HepG2 (cell line): ENCODE data around the gene L2HGDH. TPM values are rescaled to one million over a fixed set of nuclear protein-coding genes. Genes with fewer than 3 reads are reported as not detected.
A peak's percentile ranks its signal among the peaks of the same experiment; 100 is the strongest.

Source experiments
- ARHGAP35 ChIP-seq: sonication (generic); formaldehyde crosslinking; IDR thresholded peaks from 2 replicates; pipeline ENCODE4 v1.9.0; 2022; ENCODE audit warnings: mild to moderate bottlenecking, inconsistent platforms, moderate library complexity, missing genetic modification reagents, borderline replicate concordance
- CREM ChIP-seq, 2 experiments: sonication (generic) in 1 of 2; formaldehyde crosslinking in 1 of 2; IDR thresholded peaks; 2 replicates each; pipeline versions ENCODE4 v1.4.0 to v1.6.1; 2016 to 2020; ENCODE audit warnings: antibody characterized with exemption in 1 of 2, mild to moderate bottlenecking in 1 of 2, missing genetic modification reagents in 1 of 2
- FLYWCH1 ChIP-seq: sonication (generic); formaldehyde crosslinking; IDR thresholded peaks from 2 replicates; pipeline ENCODE4 v1.8.1; 2023; ENCODE audit warnings: mild to moderate bottlenecking, missing genetic modification reagents
- GRHL1 ChIP-seq: sonication (generic); formaldehyde crosslinking; conservative IDR thresholded peaks from 2 replicates; pipeline ENCODE4 v1.8.0; 2022; ENCODE audit warnings: missing genetic modification reagents
- KLF11 ChIP-seq: IDR thresholded peaks from 2 replicates; pipeline ENCODE4 v1.6.1; 2016; ENCODE audit warnings: missing compliant biosample characterization
- KLF12 ChIP-seq: sonication (generic); formaldehyde crosslinking; IDR thresholded peaks from 2 replicates; pipeline ENCODE4 v1.4.0; 2020; ENCODE audit warnings: missing genetic modification reagents, borderline replicate concordance
- MYPOP ChIP-seq: sonication (generic); formaldehyde crosslinking; IDR thresholded peaks from 2 replicates; pipeline ENCODE4 v1.8.1; 2023; ENCODE audit warnings: mild to moderate bottlenecking, moderate library complexity, missing genetic modification reagents
- MZF1 ChIP-seq: sonication (generic); formaldehyde crosslinking; IDR thresholded peaks from 2 replicates; pipeline ENCODE4 v1.8.1; 2023; ENCODE audit warnings: mild to moderate bottlenecking, missing genetic modification reagents, borderline replicate concordance
- PREB ChIP-seq: sonication (generic); formaldehyde crosslinking; IDR thresholded peaks from 2 replicates; pipeline ENCODE4 v1.4.0; 2020; ENCODE audit warnings: missing genetic modification reagents
- RCOR2 ChIP-seq: IDR thresholded peaks from 2 replicates; pipeline ENCODE4 v1.6.1; 2016; ENCODE audit warnings: missing biosample characterization, missing genetic modification reagents
- SETDB1 ChIP-seq: sonication (generic); formaldehyde crosslinking; IDR thresholded peaks from 2 replicates; pipeline ENCODE4 v1.5.1; 2020; ENCODE audit warnings: missing genetic modification reagents, mild to moderate bottlenecking, borderline replicate concordance
- ZBTB44 ChIP-seq: sonication (generic); formaldehyde crosslinking; IDR thresholded peaks from 2 replicates; pipeline ENCODE4 v1.4.0; 2020; ENCODE audit warnings: missing genetic modification reagents
- ZNF318 ChIP-seq: sonication (generic); formaldehyde crosslinking; IDR thresholded peaks from 2 replicates; pipeline ENCODE4 v1.4.0; 2020; ENCODE audit warnings: mild to moderate bottlenecking, missing genetic modification reagents
- polyA plus RNA-seq, 8 experiments: library from polyadenylated mRNA; depleted of rRNA in 3 of 8; stranded (reverse) in 7 of 8; unstranded in 1 of 8; fragments of >200 nt; fragmentation: Illumina TruSeq in 4 of 8; extraction: Trizol in 4 of 8; gene quantifications; 2 replicates each; pipeline versions ENCODE4 v1.2.1 to v1.2.3, GENCODE V29; 2011 to 2016; ENCODE audit warnings: low read depth in 4 of 8, missing spikeins in 1 of 8, mixed read lengths in 1 of 8; ENCODE audit not compliant: insufficient read depth in 1 of 8
- total RNA-seq, 5 experiments: library from RNA; depleted of rRNA; stranded (reverse); fragments of >200 nt; fragmentation: Illumina TruSeq; extraction: Trizol; gene quantifications; 2 replicates each; pipeline ENCODE4 v1.2.3, GENCODE V29; 2016; ENCODE audit warnings: low read depth in 1 of 5

Gene L2HGDH
- total and polyA plus RNA-seq, 2 of the 13 experiments (the other 11 are each of a cell fraction or from before 2014, with no cell fraction given) = 3.3 to 5.0 TPM

- TF ChIP-seq PREB (CRISPR knock-in tag) (no peak), ZNF318 (CRISPR knock-in tag) (no peak; the same call in 1 of the 2 replicates), FLYWCH1 (0 out of 2 replicates have a peak, but pooled peaks have one; percentile 74), ZBTB44 (CRISPR knock-in tag) (no peak), CREM (IDR thresholded peaks at IDR 0.05) (no peak), CREM (CRISPR knock-in tag; IDR thresholded peaks at IDR 0.05) (no peak), ARHGAP35 (no peak), MYPOP (peak; percentile 82), KLF11 (CRISPR knock-in tag) (0 out of 2 replicates have a peak, but pooled peaks have one; percentile 46), MZF1 (CRISPR knock-in tag) (no peak), RCOR2 (CRISPR knock-in tag) (no peak), SETDB1 (no peak), KLF12 (peak; percentile 67; the same call in 1 of the 2 replicates), GRHL1 (CRISPR knock-in tag) (no peak)
These were observed 80.4 kb downstream of the L2HGDH start, which contains the start of gene SOS2 (continued) for GRCh38 chr14:50231475-50232275.
